ENCODE measurements around the gene MARS1.

DNA sequence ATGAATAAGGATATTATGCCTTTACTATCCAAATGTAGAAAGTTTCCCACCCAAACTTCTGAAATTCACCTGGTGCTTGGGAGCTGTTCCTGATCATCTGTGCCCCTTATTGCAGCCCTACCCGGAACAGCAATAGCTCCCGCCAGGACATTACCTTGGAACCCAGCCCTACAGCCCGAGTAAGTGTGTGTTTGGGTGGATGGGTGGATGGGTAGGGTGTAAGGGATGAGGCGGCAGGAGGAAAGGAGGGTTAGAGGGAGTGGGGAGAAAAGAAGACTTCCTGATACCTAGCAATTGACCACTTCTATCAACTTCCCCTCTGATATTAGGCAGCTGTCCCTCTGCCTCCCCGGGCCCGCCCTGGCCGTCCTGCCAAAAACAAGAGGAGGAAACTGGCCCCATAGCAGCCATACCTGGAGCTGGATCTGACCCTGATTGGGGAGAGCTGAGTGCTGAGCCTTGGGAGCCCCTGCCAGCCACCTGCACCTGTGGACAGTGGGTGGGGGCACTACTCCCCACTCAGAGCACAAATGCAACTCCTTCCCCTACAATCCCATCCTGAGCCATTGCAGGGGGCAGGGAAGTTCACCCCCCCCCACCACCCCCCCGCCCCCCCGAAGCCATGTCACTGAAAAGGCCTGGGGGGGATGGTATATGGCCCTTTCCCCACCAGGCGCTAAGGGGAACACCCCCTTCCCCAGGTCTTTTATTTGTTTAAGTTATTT lies 41.1 kb downstream of the MARS1 start:
- TF ChIP-seq POLR2AphosphoS5 (IDR thresholded peaks at IDR 0.05; ENCODE audit: low read depth, low read length) (no peak), TAF1 (IDR thresholded peaks at IDR 0.05; ENCODE audit: borderline replicate concordance, insufficient read depth, low read length) (no peak)
